ENCODE measurements around the gene KRT9.

The KRT9 gene

GRCh38 chr17:41521574-41522261 lies 50.1 kb downstream of the KRT9 start:
- Histone ChIP-seq H3K9me3 (ENCODE audit: control insufficient read depth in 1 of 2, low read length in 2 of 2) (no peaks in the 10 kb centered on the region), H3K36me3 (ENCODE audit: control insufficient read depth in 1 of 2, insufficient read depth in 2 of 2, low read length in 2 of 2) (peaks cover 4 to 17% of the 10 kb centered on the region in 2 donors), H3K27ac (ENCODE audit: low read depth, low read length) (peak overlapping the region; percentile 79), H3K27me3 (ENCODE audit: control insufficient read depth in 1 of 2, insufficient read depth in 2 of 2, low read length in 2 of 2) (no peaks in the 10 kb centered on the region), H3K9ac (ENCODE audit: low read depth in 1 of 2, low read length in 2 of 2) (peak overlapping the region; percentile 26 to 57), H3K4me3 (ENCODE audit: low read depth in 1 of 2, low read length in 2 of 2) (peak overlapping the region in 1 of 2 donors; percentile 3), H3K4me1 (ENCODE audit: control insufficient read depth in 1 of 2, insufficient read depth in 2 of 2, low read length in 2 of 2) (peaks cover 57 to 70% of the 10 kb centered on the region in 2 donors)

- peak overlapping the region; percentile 30 to 57 for H3K9ac ChIP-seq (ENCODE audit: low read depth in 1 of 2, low read length in 2 of 2)
- no peaks in the 10 kb centered on the region for H3K9me3 ChIP-seq (ENCODE audit: control insufficient read depth in 1 of 2, low read length in 2 of 2)
- H3K27me3 ChIP-seq (ENCODE audit: control insufficient read depth in 1 of 2, insufficient read depth in 2 of 2, low read length in 2 of 2) = no peaks in the 10 kb centered on the region
- H3K27ac ChIP-seq (ENCODE audit: low read depth, low read length) = peak overlapping the region; percentile 36
- peaks cover 4 to 17% of the 10 kb centered on the region in 2 donors for H3K36me3 ChIP-seq (ENCODE audit: control insufficient read depth in 1 of 2, insufficient read depth in 2 of 2, low read length in 2 of 2)
- peak overlapping the region; percentile 3 to 24 for H3K4me3 ChIP-seq (ENCODE audit: low read depth in 1 of 2, low read length in 2 of 2)
- peaks cover 57 to 70% of the 10 kb centered on the region in 2 donors for H3K4me1 ChIP-seq (ENCODE audit: control insufficient read depth in 1 of 2, insufficient read depth in 2 of 2, low read length in 2 of 2)
Measured at GRCh38 chr17:41520821-41521521, 50.9 kb downstream of the KRT9 start.

GRCh38 chr17:41519501-41520224 lies 52.2 kb downstream of the KRT9 start:
- Histone ChIP-seq H3K9ac (ENCODE audit: low read depth in 1 of 2, low read length in 2 of 2) (peak overlapping the region in 1 of 2 donors; percentile 55), H3K27ac (ENCODE audit: low read depth, low read length) (peak overlapping the region; percentile 17), H3K9me3 (ENCODE audit: control insufficient read depth in 1 of 2, low read length in 2 of 2) (no peaks in the 10 kb centered on the region), H3K27me3 (ENCODE audit: control insufficient read depth in 1 of 2, insufficient read depth in 2 of 2, low read length in 2 of 2) (no peaks in the 10 kb centered on the region), H3K4me3 (ENCODE audit: low read depth in 1 of 2, low read length in 2 of 2) (peak overlapping the region in 1 of 2 donors; percentile 35), H3K4me1 (ENCODE audit: control insufficient read depth in 1 of 2, insufficient read depth in 2 of 2, low read length in 2 of 2) (peaks cover 48 to 59% of the 10 kb centered on the region in 2 donors), H3K36me3 (ENCODE audit: control insufficient read depth in 1 of 2, insufficient read depth in 2 of 2, low read length in 2 of 2) (peaks cover 4 to 14% of the 10 kb centered on the region in 2 donors)

GRCh38 chr17:41518789-41519449 lies 52.9 kb downstream of the KRT9 start, which contains the start of gene KRT15:
Gene KRT15, minus strand, starts transcription at chr17:41518890. Its CDS starts 63 bp downstream, at chr17:41518827.
- Histone ChIP-seq H3K27ac (ENCODE audit: low read depth, low read length) (peak within 1 kb of the TSS; percentile 17), H3K4me1 (ENCODE audit: control insufficient read depth in 1 of 2, insufficient read depth in 2 of 2, low read length in 2 of 2) (peaks cover 48 to 53% of the 10 kb centered on the region in 2 donors), H3K4me3 (ENCODE audit: low read depth in 1 of 2, low read length in 2 of 2) (no peak within 1 kb of the TSS), H3K27me3 (ENCODE audit: control insufficient read depth in 1 of 2, insufficient read depth in 2 of 2, low read length in 2 of 2) (no peaks in the 10 kb centered on the region), H3K9ac (ENCODE audit: low read depth in 1 of 2, low read length in 2 of 2) (peak within 1 kb of the TSS in 1 of 2 donors; percentile 55), H3K9me3 (ENCODE audit: control insufficient read depth in 1 of 2, low read length in 2 of 2) (no peaks in the 10 kb centered on the region), H3K36me3 (ENCODE audit: control insufficient read depth in 1 of 2, insufficient read depth in 2 of 2, low read length in 2 of 2) (peaks cover 0 to 8% of the 10 kb centered on the region in 2 donors)

- Histone ChIP-seq H3K27ac (ENCODE audit: low read depth, low read length) (no peak overlapping the region), H3K4me1 (ENCODE audit: control insufficient read depth in 1 of 2, insufficient read depth in 2 of 2, low read length in 2 of 2) (peaks cover 44% of the 10 kb centered on the region in 2 donors)
Measured at GRCh38 chr17:41518031-41518430, 53.8 kb downstream of the KRT9 start.

GRCh38 chr17:41516830-41517283 lies 55.0 kb downstream of the KRT9 start:
- no peak overlapping the region for H3K27ac ChIP-seq (ENCODE audit: low read depth, low read length)
- peaks cover 32 to 35% of the 10 kb centered on the region in 2 donors for H3K4me1 ChIP-seq (ENCODE audit: control insufficient read depth in 1 of 2, insufficient read depth in 2 of 2, low read length in 2 of 2)

More at GRCh38 chr17:41518031-41518430, 53.8 kb downstream of the KRT9 start:
- Histone ChIP-seq H3K36me3 (ENCODE audit: control insufficient read depth in 1 of 2, insufficient read depth in 2 of 2, low read length in 2 of 2) (no peaks in the 10 kb centered on the region), H3K9me3 (ENCODE audit: control insufficient read depth in 1 of 2, low read length in 2 of 2) (no peaks in the 10 kb centered on the region), H3K9ac (ENCODE audit: low read depth in 1 of 2, low read length in 2 of 2) (no peak overlapping the region), H3K4me3 (ENCODE audit: low read depth in 1 of 2, low read length in 2 of 2) (no peak overlapping the region), H3K27me3 (ENCODE audit: control insufficient read depth in 1 of 2, insufficient read depth in 2 of 2, low read length in 2 of 2) (no peaks in the 10 kb centered on the region)

GRCh38 chr17:41516147-41516829 lies 55.6 kb downstream of the KRT9 start:
- Histone ChIP-seq H3K9me3 (ENCODE audit: control insufficient read depth in 1 of 2, low read length in 2 of 2) (no peaks in the 10 kb centered on the region), H3K9ac (ENCODE audit: low read depth in 1 of 2, low read length in 2 of 2) (no peak overlapping the region), H3K4me3 (ENCODE audit: low read depth in 1 of 2, low read length in 2 of 2) (no peak overlapping the region), H3K36me3 (ENCODE audit: control insufficient read depth in 1 of 2, insufficient read depth in 2 of 2, low read length in 2 of 2) (no peaks in the 10 kb centered on the region), H3K27ac (ENCODE audit: low read depth, low read length) (no peak overlapping the region), H3K4me1 (ENCODE audit: control insufficient read depth in 1 of 2, insufficient read depth in 2 of 2, low read length in 2 of 2) (peaks cover 32 to 35% of the 10 kb centered on the region in 2 donors), H3K27me3 (ENCODE audit: control insufficient read depth in 1 of 2, insufficient read depth in 2 of 2, low read length in 2 of 2) (no peaks in the 10 kb centered on the region)

More at GRCh38 chr17:41516830-41517283, 55.0 kb downstream of the KRT9 start:
- Histone ChIP-seq H3K36me3 (ENCODE audit: control insufficient read depth in 1 of 2, insufficient read depth in 2 of 2, low read length in 2 of 2) (no peaks in the 10 kb centered on the region), H3K27me3 (ENCODE audit: control insufficient read depth in 1 of 2, insufficient read depth in 2 of 2, low read length in 2 of 2) (no peaks in the 10 kb centered on the region), H3K9ac (ENCODE audit: low read depth in 1 of 2, low read length in 2 of 2) (no peak overlapping the region), H3K4me3 (ENCODE audit: low read depth in 1 of 2, low read length in 2 of 2) (no peak overlapping the region), H3K9me3 (ENCODE audit: control insufficient read depth in 1 of 2, low read length in 2 of 2) (no peaks in the 10 kb centered on the region)
